ENCODE data around the gene MNDA.

The MNDA gene

GRCh38 chr1:158812336-158812735 is 18.8 kb upstream of the MNDA start:
- TF ChIP-seq, protein P1, sequence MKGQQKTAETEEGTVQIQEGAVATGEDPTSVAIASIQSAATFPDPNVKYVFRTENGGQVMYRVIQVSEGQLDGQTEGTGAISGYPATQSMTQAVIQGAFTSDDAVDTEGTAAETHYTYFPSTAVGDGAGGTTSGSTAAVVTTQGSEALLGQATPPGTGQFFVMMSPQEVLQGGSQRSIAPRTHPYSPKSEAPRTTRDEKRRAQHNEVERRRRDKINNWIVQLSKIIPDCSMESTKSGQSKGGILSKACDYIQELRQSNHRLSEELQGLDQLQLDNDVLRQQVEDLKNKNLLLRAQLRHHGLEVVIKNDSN (IDR thresholded peaks at IDR 0.05), result no peak
- TF ChIP-seq TCF12 (IDR thresholded peaks at IDR 0.05; ENCODE audit: low read depth) (no peak), FOXM1 (IDR thresholded peaks at IDR 0.05; ENCODE audit: borderline replicate concordance, low read depth) (no peak), EP300 (IDR thresholded peaks at IDR 0.05; ENCODE audit: borderline replicate concordance) (no peak), CREB1 (IDR thresholded peaks at IDR 0.05; ENCODE audit: low read depth) (no peak), CEBPB (IDR thresholded peaks at IDR 0.05) (no peak)

- TF ChIP-seq FOXM1 (IDR thresholded peaks at IDR 0.05; ENCODE audit: borderline replicate concordance, low read depth) (no peak), NFIC (IDR thresholded peaks at IDR 0.05) (no peak), CEBPB (IDR thresholded peaks at IDR 0.05) (no peak), EGR1 (IDR thresholded peaks at IDR 0.05) (no peak), RAD21 (IDR thresholded peaks at IDR 0.05; ENCODE audit: low read depth) (no peak), CREB1 (IDR thresholded peaks at IDR 0.05; ENCODE audit: low read depth) (no peak), EP300 (IDR thresholded peaks at IDR 0.05; ENCODE audit: borderline replicate concordance) (no peak), TCF12 (IDR thresholded peaks at IDR 0.05; ENCODE audit: low read depth) (no peak), TEAD4 (IDR thresholded peaks at IDR 0.05) (no peak), YY1 (IDR thresholded peaks at IDR 0.05; ENCODE audit: low read depth) (no peak), TAF1 (IDR thresholded peaks at IDR 0.05; ENCODE audit: low read depth) (no peak)
- TF ChIP-seq, protein P1 (IDR thresholded peaks at IDR 0.05), result no peak
- TF ChIP-seq, protein P2, sequence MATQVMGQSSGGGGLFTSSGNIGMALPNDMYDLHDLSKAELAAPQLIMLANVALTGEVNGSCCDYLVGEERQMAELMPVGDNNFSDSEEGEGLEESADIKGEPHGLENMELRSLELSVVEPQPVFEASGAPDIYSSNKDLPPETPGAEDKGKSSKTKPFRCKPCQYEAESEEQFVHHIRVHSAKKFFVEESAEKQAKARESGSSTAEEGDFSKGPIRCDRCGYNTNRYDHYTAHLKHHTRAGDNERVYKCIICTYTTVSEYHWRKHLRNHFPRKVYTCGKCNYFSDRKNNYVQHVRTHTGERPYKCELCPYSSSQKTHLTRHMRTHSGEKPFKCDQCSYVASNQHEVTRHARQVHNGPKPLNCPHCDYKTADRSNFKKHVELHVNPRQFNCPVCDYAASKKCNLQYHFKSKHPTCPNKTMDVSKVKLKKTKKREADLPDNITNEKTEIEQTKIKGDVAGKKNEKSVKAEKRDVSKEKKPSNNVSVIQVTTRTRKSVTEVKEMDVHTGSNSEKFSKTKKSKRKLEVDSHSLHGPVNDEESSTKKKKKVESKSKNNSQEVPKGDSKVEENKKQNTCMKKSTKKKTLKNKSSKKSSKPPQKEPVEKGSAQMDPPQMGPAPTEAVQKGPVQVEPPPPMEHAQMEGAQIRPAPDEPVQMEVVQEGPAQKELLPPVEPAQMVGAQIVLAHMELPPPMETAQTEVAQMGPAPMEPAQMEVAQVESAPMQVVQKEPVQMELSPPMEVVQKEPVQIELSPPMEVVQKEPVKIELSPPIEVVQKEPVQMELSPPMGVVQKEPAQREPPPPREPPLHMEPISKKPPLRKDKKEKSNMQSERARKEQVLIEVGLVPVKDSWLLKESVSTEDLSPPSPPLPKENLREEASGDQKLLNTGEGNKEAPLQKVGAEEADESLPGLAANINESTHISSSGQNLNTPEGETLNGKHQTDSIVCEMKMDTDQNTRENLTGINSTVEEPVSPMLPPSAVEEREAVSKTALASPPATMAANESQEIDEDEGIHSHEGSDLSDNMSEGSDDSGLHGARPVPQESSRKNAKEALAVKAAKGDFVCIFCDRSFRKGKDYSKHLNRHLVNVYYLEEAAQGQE (IDR thresholded peaks at IDR 0.05; ENCODE audit: low read depth), result no peak
- TF ChIP-seq, protein P3, sequence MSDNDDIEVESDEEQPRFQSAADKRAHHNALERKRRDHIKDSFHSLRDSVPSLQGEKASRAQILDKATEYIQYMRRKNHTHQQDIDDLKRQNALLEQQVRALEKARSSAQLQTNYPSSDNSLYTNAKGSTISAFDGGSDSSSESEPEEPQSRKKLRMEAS (IDR thresholded peaks at IDR 0.05), result no peak
Measured at GRCh38 chr1:158813164-158813563, 18.0 kb upstream of the MNDA start.

GRCh38 chr1:158814970-158815369 is 16.2 kb upstream of the MNDA start:
- no peak for TF ChIP-seq YY1 (IDR thresholded peaks at IDR 0.05; ENCODE audit: low read depth)

- no peak for TF ChIP-seq ZBTB7A (IDR thresholded peaks at IDR 0.05; ENCODE audit: low read depth)
- no peak for TF ChIP-seq CEBPB (IDR thresholded peaks at IDR 0.05)
- TF ChIP-seq, protein P2 (IDR thresholded peaks at IDR 0.05; ENCODE audit: low read depth), result no peak
- TF ChIP-seq CREB1 (IDR thresholded peaks at IDR 0.05; ENCODE audit: low read depth), result no peak
- no peak for TF ChIP-seq TCF12 (IDR thresholded peaks at IDR 0.05; ENCODE audit: low read depth)
- no peak for TF ChIP-seq NFIC (IDR thresholded peaks at IDR 0.05)
- no peak for TF ChIP-seq TEAD4 (IDR thresholded peaks at IDR 0.05)
- TF ChIP-seq, protein P1 (IDR thresholded peaks at IDR 0.05), result no peak
- TF ChIP-seq TAF1 (IDR thresholded peaks at IDR 0.05; ENCODE audit: low read depth), result no peak
- no peak for TF ChIP-seq YY1 (IDR thresholded peaks at IDR 0.05; ENCODE audit: low read depth)
- TF ChIP-seq EGR1 (IDR thresholded peaks at IDR 0.05), result no peak
Measured at GRCh38 chr1:158818560-158818959, 12.6 kb upstream of the MNDA start.

DNA sequence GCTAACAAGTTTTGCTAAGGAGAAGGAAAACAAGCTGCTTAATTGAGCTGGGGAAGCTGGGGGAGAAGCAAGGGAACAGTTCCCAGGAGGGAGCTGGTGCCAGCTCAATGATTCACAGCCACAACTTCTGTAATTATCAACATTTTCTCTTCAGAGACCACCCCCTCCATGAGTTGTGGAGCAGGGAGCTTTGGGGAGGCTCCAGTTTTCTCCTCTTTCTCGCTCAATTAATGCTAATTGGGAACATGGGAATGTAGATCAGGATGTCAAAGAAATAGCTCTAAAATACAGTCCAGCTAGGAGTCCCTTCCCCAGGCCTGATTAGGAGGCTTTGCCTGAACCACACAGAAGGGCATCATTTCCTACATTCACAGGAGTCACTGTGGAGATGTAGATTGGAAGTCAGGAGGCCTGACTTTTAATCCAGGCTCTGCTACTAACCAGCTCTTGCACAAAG is 12.1 kb upstream of the MNDA start:
- TF ChIP-seq YY1 (IDR thresholded peaks at IDR 0.05; ENCODE audit: low read depth), result no peak
- TF ChIP-seq CREB1 (IDR thresholded peaks at IDR 0.05; ENCODE audit: low read depth), result no peak
- no peak for TF ChIP-seq TEAD4 (IDR thresholded peaks at IDR 0.05)

- no peak for TF ChIP-seq TEAD4 (IDR thresholded peaks at IDR 0.05)
- TF ChIP-seq TCF12 (IDR thresholded peaks at IDR 0.05; ENCODE audit: low read depth), result no peak
- TF ChIP-seq, protein P2 (IDR thresholded peaks at IDR 0.05; ENCODE audit: low read depth), result no peak
- TF ChIP-seq, protein P1 (IDR thresholded peaks at IDR 0.05), result no peak
- no peak for TF ChIP-seq EP300 (IDR thresholded peaks at IDR 0.05; ENCODE audit: borderline replicate concordance)
- TF ChIP-seq EGR1 (IDR thresholded peaks at IDR 0.05), result no peak
- TF ChIP-seq CREB1 (IDR thresholded peaks at IDR 0.05; ENCODE audit: low read depth), result no peak
Measured at GRCh38 chr1:158819461-158820443, 11.4 kb upstream of the MNDA start.
